ENCODE results near the gene NID2.

Gene NID2

GRCh38 chr14:52079239-52079959 lies 10.5 kb upstream of the NID2 start:
- DNase-seq (ENCODE audit: low read depth): no peak

- DNase-seq (ENCODE audit: low read depth): no peak
These were observed 9.9 kb upstream of the NID2 start for GRCh38 chr14:52078721-52079120.

GRCh38 chr14:52078095-52078531 lies 9.3 kb upstream of the NID2 start:
- DNase-seq (ENCODE audit: low read depth): no peak

- DNase-seq (ENCODE audit: low read depth): no peak
These were observed 8.6 kb upstream of the NID2 start for GRCh38 chr14:52077256-52077979.

- DNase-seq (ENCODE audit: low read depth): no peak
These were observed 7.5 kb upstream of the NID2 start for GRCh38 chr14:52076334-52076733.

GRCh38 chr14:52075371-52075770 lies 6.5 kb upstream of the NID2 start:
- DNase-seq (ENCODE audit: low read depth): no peak

GRCh38 chr14:52073251-52073650 lies 4.4 kb upstream of the NID2 start:
- DNase-seq (ENCODE audit: low read depth): no peak

- DNase-seq (ENCODE audit: low read depth): no peak
These were observed 3.5 kb upstream of the NID2 start for GRCh38 chr14:52072266-52072780.

- DNase-seq (ENCODE audit: low read depth): no peak
These were observed 2.8 kb upstream of the NID2 start for GRCh38 chr14:52071675-52072074.

GRCh38 chr14:52070051-52070431 lies 1.2 kb upstream of the NID2 start:
- no peak for DNase-seq (ENCODE audit: low read depth)

- no peak for DNase-seq (ENCODE audit: low read depth)
These were observed 620 bp upstream of the NID2 start for GRCh38 chr14:52069307-52070050.

GRCh38 chr14:52067873-52068614 lies 815 bp downstream of the NID2 start:
- DNase-seq (ENCODE audit: low read depth): no peak

GRCh38 chr14:52064174-52064573 lies 4.7 kb downstream of the NID2 start:
- no peak for DNase-seq (ENCODE audit: low read depth)

GRCh38 chr14:52063052-52063462 lies 5.8 kb downstream of the NID2 start:
- no peak for DNase-seq (ENCODE audit: low read depth)

GRCh38 chr14:52061890-52062289 lies 7.0 kb downstream of the NID2 start:
- DNase-seq (ENCODE audit: low read depth): no peak

GRCh38 chr14:52061390-52061789 lies 7.5 kb downstream of the NID2 start:
- DNase-seq (ENCODE audit: low read depth): no peak

- no peak for DNase-seq (ENCODE audit: low read depth)
These were observed 8.8 kb downstream of the NID2 start for GRCh38 chr14:52060080-52060479.

- no peak for DNase-seq (ENCODE audit: low read depth)
These were observed 9.2 kb downstream of the NID2 start for GRCh38 chr14:52059649-52060048.

GRCh38 chr14:52058341-52058740 lies 10.5 kb downstream of the NID2 start:
- no peak for DNase-seq (ENCODE audit: low read depth)

GRCh38 chr14:52055167-52055566 lies 13.7 kb downstream of the NID2 start:
- DNase-seq (ENCODE audit: low read depth): no peak

- DNase-seq (ENCODE audit: low read depth): no peak
These were observed 14.2 kb downstream of the NID2 start for GRCh38 chr14:52054678-52055077.

- no peak for DNase-seq (ENCODE audit: low read depth)
These were observed 15.8 kb downstream of the NID2 start for GRCh38 chr14:52053044-52053443.
